WTC11 (cell line): ENCODE data around the gene ZAR1. TPM values are rescaled to one million over a fixed set of nuclear protein-coding genes. Genes with fewer than 3 reads are reported as not detected.

Source experiments
- ATAC-seq: fragments of 200-7000 bp; cut with Tn5 transposase; 2 replicates; pipeline ENCODE4 v1.10.0; 2021; ENCODE audit warnings: mild to moderate bottlenecking, moderate library complexity
- CTCF ChIA-PET: fragments of 300-600 bp; sonication (Branson Sonifier 250); formaldehyde crosslinking; loops from one replicate; lab custom pipeline; 2021; ENCODE audit warnings: antibody characterized with exemption; lab: Charles Lee
- POLR2A ChIA-PET: fragments of 350-600 bp; sonication (Branson Sonifier 250); formaldehyde crosslinking; loops from one replicate; lab custom pipeline; 2021; ENCODE audit warnings: antibody characterized with exemption; lab: Charles Lee
- DNase-seq: peaks from one replicate; pipeline ENCODE4 v3.0.0; 2021; ENCODE audit warnings: low spot score
- H3K27ac Mint-ChIP-seq: 2 replicates; pipeline ENCODE4 v1.8.0; 2021; ENCODE audit warnings: mixed read lengths
- H3K27me3 Mint-ChIP-seq: 2 replicates; pipeline ENCODE4 v1.8.0; 2021; ENCODE audit warnings: low read depth, mild to moderate bottlenecking, moderate library complexity, mixed read lengths
- H3K36me3 Mint-ChIP-seq: 2 replicates; pipeline ENCODE4 v1.8.0; 2021; ENCODE audit warnings: mixed read lengths
- H3K4me1 Mint-ChIP-seq: 2 replicates; pipeline ENCODE4 v1.8.0; 2022; ENCODE audit warnings: mixed read lengths
- H3K4me3 Mint-ChIP-seq: 2 replicates; pipeline ENCODE4 v1.8.0; 2021; ENCODE audit warnings: mild to moderate bottlenecking, moderate library complexity, mixed read lengths
- H3K9me3 Mint-ChIP-seq: 2 replicates; pipeline ENCODE4 v1.8.0; 2021; ENCODE audit warnings: mixed read lengths
- ATF1 ChIP-seq: sonication (generic); formaldehyde crosslinking; IDR thresholded peaks from 2 replicates; pipeline ENCODE4 v1.8.1; 2023; ENCODE audit warnings: mild to moderate bottlenecking, moderate library complexity, missing genetic modification reagents
- ATF2 ChIP-seq: sonication (generic); formaldehyde crosslinking; IDR thresholded peaks from 2 replicates; pipeline ENCODE4 v1.8.1; 2022; ENCODE audit warnings: low read depth, missing genetic modification reagents, borderline replicate concordance
- CDX4 ChIP-seq: fragments of 250-450 bp; sonication (Bioruptor Pico); IDR thresholded peaks from 2 replicates; pipeline ENCODE4 v1.9.0; 2021; ENCODE audit warnings: moderate library complexity, mild to moderate bottlenecking, inconsistent platforms, borderline replicate concordance
- CREM ChIP-seq: sonication (generic); formaldehyde crosslinking; IDR thresholded peaks from 2 replicates; pipeline ENCODE4 v1.8.1; 2022; ENCODE audit warnings: mild to moderate bottlenecking, missing genetic modification reagents, moderate library complexity
- ERG ChIP-seq: fragments of 250-450 bp; sonication (Bioruptor Pico); IDR thresholded peaks from 2 replicates; pipeline ENCODE4 v1.8.0; 2021; ENCODE audit warnings: mild to moderate bottlenecking
- FOXP1 ChIP-seq: sonication (generic); formaldehyde crosslinking; IDR thresholded peaks from 2 replicates; pipeline ENCODE4 v1.8.0; 2022; ENCODE audit warnings: missing genetic modification reagents, mild to moderate bottlenecking, moderate library complexity, borderline replicate concordance
- GABPB1 ChIP-seq: sonication (generic); formaldehyde crosslinking; IDR thresholded peaks from 2 replicates; pipeline ENCODE4 v1.8.1; 2023; ENCODE audit warnings: mild to moderate bottlenecking, missing genetic modification reagents
- GRHL2 ChIP-seq: fragments of 250-450 bp; sonication (Bioruptor Pico); IDR thresholded peaks from 2 replicates; pipeline ENCODE4 v1.8.0; 2022; ENCODE audit warnings: mild to moderate bottlenecking, moderate library complexity; ENCODE audit not compliant: insufficient replicate concordance, severe bottlenecking
- JUN ChIP-seq: sonication (generic); formaldehyde crosslinking; IDR thresholded peaks from 2 replicates; pipeline ENCODE4 v1.8.0; 2023; ENCODE audit warnings: mild to moderate bottlenecking, missing genetic modification reagents
- KAT7 ChIP-seq: sonication (generic); formaldehyde crosslinking; IDR thresholded peaks from 2 replicates; pipeline ENCODE4 v1.8.1; 2023; ENCODE audit warnings: missing genetic modification reagents, mild to moderate bottlenecking, borderline replicate concordance
- MXD4 ChIP-seq: fragments of 250-450 bp; sonication (Bioruptor Pico); IDR thresholded peaks from 2 replicates; pipeline ENCODE4 v1.8.0; 2021; ENCODE audit warnings: mild to moderate bottlenecking, moderate library complexity, borderline replicate concordance
- NFYB ChIP-seq: sonication (generic); formaldehyde crosslinking; conservative IDR thresholded peaks from 2 replicates; pipeline ENCODE4 v1.8.0; 2022; ENCODE audit warnings: low read depth, missing genetic modification reagents
- NR2C2 ChIP-seq: sonication (generic); formaldehyde crosslinking; IDR thresholded peaks from 2 replicates; pipeline ENCODE4 v1.8.0; 2022; ENCODE audit warnings: mild to moderate bottlenecking, missing genetic modification reagents
- OVOL2 ChIP-seq: fragments of 250-450 bp; sonication (Bioruptor Pico); IDR thresholded peaks from 2 replicates; pipeline ENCODE4 v1.9.0; 2021; ENCODE audit warnings: mild to moderate bottlenecking, borderline replicate concordance
- PREB ChIP-seq: sonication (generic); formaldehyde crosslinking; IDR thresholded peaks from 2 replicates; pipeline ENCODE4 v1.8.1; 2022; ENCODE audit warnings: mild to moderate bottlenecking, missing genetic modification reagents, moderate library complexity, borderline replicate concordance
- RELA ChIP-seq: sonication (generic); formaldehyde crosslinking; IDR thresholded peaks from 2 replicates; pipeline ENCODE4 v1.8.1; 2022; ENCODE audit warnings: missing genetic modification reagents, mild to moderate bottlenecking, borderline replicate concordance
- RORB ChIP-seq: fragments of 250-450 bp; sonication (Bioruptor Pico); IDR thresholded peaks from 2 replicates; pipeline ENCODE4 v1.9.0; 2021; ENCODE audit warnings: mild to moderate bottlenecking
- SMAD4 ChIP-seq: sonication (generic); formaldehyde crosslinking; IDR thresholded peaks from 2 replicates; pipeline ENCODE4 v1.8.0; 2022; ENCODE audit warnings: mild to moderate bottlenecking, missing genetic modification reagents
- SOX15 ChIP-seq: fragments of 250-450 bp; sonication (Bioruptor Pico); IDR thresholded peaks from 2 replicates; pipeline ENCODE4 v1.9.0; 2021; ENCODE audit warnings: mild to moderate bottlenecking
- TEAD4 ChIP-seq: sonication (generic); formaldehyde crosslinking; IDR thresholded peaks from 2 replicates; pipeline ENCODE4 v1.8.0; 2022; ENCODE audit warnings: mild to moderate bottlenecking, missing genetic modification reagents
- USF1 ChIP-seq: sonication (generic); formaldehyde crosslinking; IDR thresholded peaks from 2 replicates; pipeline ENCODE4 v1.8.0; 2022; ENCODE audit warnings: mild to moderate bottlenecking, missing genetic modification reagents
- ZMAT4 ChIP-seq: fragments of 250-450 bp; sonication (Bioruptor Pico); IDR thresholded peaks from 2 replicates; pipeline ENCODE4 v1.9.0; 2021; ENCODE audit warnings: mild to moderate bottlenecking
- ZNF219 ChIP-seq: sonication (generic); formaldehyde crosslinking; IDR thresholded peaks from 2 replicates; pipeline ENCODE4 v1.8.0; 2023; ENCODE audit warnings: missing genetic modification reagents, mild to moderate bottlenecking, borderline replicate concordance
- ZNF317 ChIP-seq: sonication (generic); formaldehyde crosslinking; IDR thresholded peaks from 2 replicates; pipeline ENCODE4 v1.8.1; 2023; ENCODE audit warnings: low read depth, mild to moderate bottlenecking, moderate library complexity, missing genetic modification reagents, borderline replicate concordance
- ZNF512 ChIP-seq: sonication (generic); formaldehyde crosslinking; IDR thresholded peaks from 2 replicates; pipeline ENCODE4 v1.8.1; 2022; ENCODE audit warnings: missing genetic modification reagents, borderline replicate concordance
- ZSCAN18 ChIP-seq: fragments of 250-450 bp; sonication (Bioruptor Pico); IDR thresholded peaks from 2 replicates; pipeline ENCODE4 v2.1.2; 2022; ENCODE audit warnings: mild to moderate bottlenecking, moderate library complexity
- total RNA-seq: library from RNA; stranded (reverse); gene quantifications from 3 replicates; pipeline ENCODE4 v1.2.3, GENCODE V29; 2021

ZAR1 gene
- total RNA-seq, 1 experiment from 2014 or later: 1.4 TPM

- TF ChIP-seq ZNF512 (CRISPR knock-in tag) (no peak), SOX15 (CRISPR knock-in tag) (no peak), NR2C2 (CRISPR knock-in tag) (no peak), OVOL2 (CRISPR knock-in tag) (no peak), GRHL2 (CRISPR knock-in tag) (no peak), RELA (CRISPR knock-in tag) (no peak), ZSCAN18 (CRISPR knock-in tag) (no peak), TEAD4 (no peak)
- TF ChIP-seq, all 79 proteins: peak for 0
These were observed 16.7 kb downstream of the ZAR1 start (continued) for GRCh38 chr4:48506716-48507115.

GRCh38 chr4:48509543-48509942 lies 19.5 kb downstream of the ZAR1 start:
- ChIA-PET POLR2A (interaction anchor here (0.9 kb wide), 1 partner anchor 21 kb away, joined by 3 read pairs; no protein-coding TSS in a partner anchor), CTCF (interaction anchor here (0.7 kb wide), 1 partner anchor 48 kb away, joined by 3 read pairs; no protein-coding TSS in a partner anchor)
- no peak overlapping the region for H3K27ac Mint-ChIP-seq
- H3K4me3 Mint-ChIP-seq: no peak overlapping the region
- H3K4me1 Mint-ChIP-seq: no peaks in the 10 kb centered on the region; the same call in 1 of the 2 replicates
- peaks cover 40% of the 10 kb centered on the region for H3K36me3 Mint-ChIP-seq
- DNase-seq (no peak), ATAC-seq (no peak)
- H3K9me3 Mint-ChIP-seq: no peaks in the 10 kb centered on the region
- no peaks in the 10 kb centered on the region for H3K27me3 Mint-ChIP-seq
- no peak for TF ChIP-seq FOXP1
- TF ChIP-seq TEAD4: no peak
- TF ChIP-seq MXD4: no peak
- no peak for TF ChIP-seq KAT7 (CRISPR knock-in tag)
- no peak for TF ChIP-seq ZMAT4 (CRISPR knock-in tag)
- TF ChIP-seq CREM (CRISPR knock-in tag): no peak
- no peak for TF ChIP-seq ZNF219 (CRISPR knock-in tag)
- no peak for TF ChIP-seq GABPB1 (CRISPR knock-in tag)
- no peak for TF ChIP-seq JUN
- TF ChIP-seq ATF1: no peak
- TF ChIP-seq ERG (CRISPR knock-in tag): no peak
- TF ChIP-seq NFYB (CRISPR knock-in tag): no peak
- no peak for TF ChIP-seq RORB (CRISPR knock-in tag)
- no peak for TF ChIP-seq CDX4
- no peak for TF ChIP-seq USF1 (CRISPR knock-in tag)
- TF ChIP-seq ATF2: no peak
- TF ChIP-seq PREB (CRISPR knock-in tag): no peak
- TF ChIP-seq ZNF317: no peak
- no peak for TF ChIP-seq SMAD4
